Activated T-helper 1 cell treated with anti-CD3 and anti-CD28 coated beads, Interleukin-12 subunit alpha, Interleukin-12 subunit beta, Interleukin-2, Interleukin-4 antibody, amounts not matched to agents 30 ng/mL and 10 ng/mL and 1 ng/mL, durations not matched to agents 14 hours and 24 hours and 36 hours (primary cell): ENCODE measurements around the gene KRT37. TPM values are rescaled to one million over a fixed set of nuclear protein-coding genes. Genes with fewer than 3 reads are reported as not detected.
"Not testable (repeated sequence)": the region's sequence is repeated elsewhere in the genome, so short reads cannot be mapped to it uniquely, and the experiment has no call there.

ENCODE experiments used
- DNase-seq: peaks from one replicate; pipeline ENCODE4 v3.0.0; 2021; ENCODE audit warnings: low spot score
- H3K27ac Mint-ChIP-seq: one replicate; pipeline ENCODE4 v1.8.0; 2021; ENCODE audit warnings: mild to moderate bottlenecking, mixed read lengths
- H3K27me3 Mint-ChIP-seq: one replicate; pipeline ENCODE4 v1.8.0; 2022; ENCODE audit warnings: mild to moderate bottlenecking, moderate library complexity, mixed read lengths; ENCODE audit not compliant: insufficient read depth
- H3K36me3 Mint-ChIP-seq: one replicate; pipeline ENCODE4 v1.8.0; 2021; ENCODE audit warnings: low read depth, mixed read lengths
- H3K4me1 Mint-ChIP-seq: one replicate; pipeline ENCODE4 v1.8.0; 2021; ENCODE audit warnings: low read depth, mixed read lengths
- H3K4me3 Mint-ChIP-seq: one replicate; pipeline ENCODE4 v1.8.0; 2021; ENCODE audit warnings: mild to moderate bottlenecking, moderate library complexity, mixed read lengths
- H3K9me3 Mint-ChIP-seq: one replicate; pipeline ENCODE4 v1.8.0; 2021; ENCODE audit warnings: mixed read lengths
- intact Hi-C: fragments of 100-400 bp; cut with micrococcal nuclease; formaldehyde crosslinking; loops from one replicate; pipeline ENCODE4 v1.15.1; 2024
- total RNA-seq: library from RNA; stranded (reverse); gene quantifications from 2 replicates; pipeline ENCODE4 v1.2.3, GENCODE V29; 2022

The KRT37 gene
- total RNA-seq, 1 donor from 2014 or later, result not detected

DNA sequence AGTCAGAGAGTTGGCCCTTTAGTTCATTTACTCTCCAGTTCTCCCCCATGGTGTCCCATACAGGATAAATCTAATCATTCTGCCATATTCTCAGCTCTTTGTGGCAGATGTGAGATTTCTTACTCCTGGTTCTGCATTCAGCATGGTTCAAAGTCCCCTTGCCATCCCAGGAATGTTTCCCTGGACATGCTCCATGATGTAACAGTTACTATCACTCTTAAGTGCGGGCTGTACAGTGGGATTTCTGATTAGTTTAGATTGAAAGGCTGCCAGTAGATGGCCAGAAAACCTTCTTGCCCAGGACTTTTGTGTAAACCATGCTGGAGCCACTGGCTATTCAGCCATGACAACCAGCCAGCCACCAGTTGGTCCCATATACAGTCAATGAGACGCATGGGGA is 10.4 kb downstream of the KRT37 start:
- no peaks in the 10 kb centered on the region for H3K36me3 Mint-ChIP-seq
- H3K4me3 Mint-ChIP-seq, result no peak overlapping the region
- H3K27ac Mint-ChIP-seq, result no peak overlapping the region
- no peak for DNase-seq
- peaks cover 10% of the 10 kb centered on the region for H3K27me3 Mint-ChIP-seq
- peaks cover 4% of the 10 kb centered on the region for H3K4me1 Mint-ChIP-seq
- intact Hi-C loops, result no loop called here
- H3K9me3 Mint-ChIP-seq, result no peaks in the 10 kb centered on the region

- no peaks in the 10 kb centered on the region for H3K36me3 Mint-ChIP-seq
- no peak overlapping the region for H3K27ac Mint-ChIP-seq
- no peaks in the 10 kb centered on the region for H3K9me3 Mint-ChIP-seq
- H3K27me3 Mint-ChIP-seq, result peaks cover 10% of the 10 kb centered on the region
- no peak for DNase-seq
- no peak overlapping the region for H3K4me3 Mint-ChIP-seq
- H3K4me1 Mint-ChIP-seq, result peaks cover 7% of the 10 kb centered on the region
- intact Hi-C loops, result no loop called here
These were observed 10.9 kb downstream of the KRT37 start for GRCh38 chr17:41413353-41413957.

GRCh38 chr17:41411072-41411840 is 13.1 kb downstream of the KRT37 start:
- no peak overlapping the region for H3K27ac Mint-ChIP-seq
- H3K4me1 Mint-ChIP-seq, result peaks cover 7% of the 10 kb centered on the region
- no peaks in the 10 kb centered on the region for H3K36me3 Mint-ChIP-seq
- intact Hi-C loops, result no loop called here
- no peak for DNase-seq
- peaks cover 10% of the 10 kb centered on the region for H3K27me3 Mint-ChIP-seq
- no peaks in the 10 kb centered on the region for H3K9me3 Mint-ChIP-seq
- H3K4me3 Mint-ChIP-seq, result no peak overlapping the region

GRCh38 chr17:41407226-41407625 is 17.2 kb downstream of the KRT37 start:
- no peak overlapping the region for H3K4me3 Mint-ChIP-seq
- H3K27ac Mint-ChIP-seq, result no peak overlapping the region
- peaks cover 2% of the 10 kb centered on the region for H3K36me3 Mint-ChIP-seq
- peaks cover 10% of the 10 kb centered on the region for H3K27me3 Mint-ChIP-seq
- H3K9me3 Mint-ChIP-seq, result no peaks in the 10 kb centered on the region
- DNase-seq, result no peak
- intact Hi-C loops, result loop anchor here (10.0 kb wide), 1 partner anchor 258 kb away; no protein-coding TSS in a partner anchor
- H3K4me1 Mint-ChIP-seq, result peaks cover 32% of the 10 kb centered on the region

- intact Hi-C loops, result loop anchor here (10.0 kb wide), 1 partner anchor 259 kb away; no protein-coding TSS in a partner anchor
- H3K27ac Mint-ChIP-seq, result no peak overlapping the region
- H3K36me3 Mint-ChIP-seq, result peaks cover 2% of the 10 kb centered on the region
- H3K4me3 Mint-ChIP-seq, result no peak overlapping the region
- DNase-seq, result no peak
- H3K9me3 Mint-ChIP-seq, result no peaks in the 10 kb centered on the region
- peaks cover 6% of the 10 kb centered on the region for H3K27me3 Mint-ChIP-seq
- peaks cover 33% of the 10 kb centered on the region for H3K4me1 Mint-ChIP-seq
These were observed 18.2 kb downstream of the KRT37 start for GRCh38 chr17:41406205-41406604.

GRCh38 chr17:41404024-41404671 is 20.2 kb downstream of the KRT37 start:
- Mint-ChIP-seq H3K4me3 (peak overlapping the region; percentile 27), H3K9me3 (no peaks in the 10 kb centered on the region), H3K36me3 (peaks cover 2% of the 10 kb centered on the region), H3K27me3 (no peaks in the 10 kb centered on the region), H3K27ac (peak overlapping the region; percentile 77), H3K4me1 (peaks cover 31% of the 10 kb centered on the region)
- peak; percentile 3 for DNase-seq
- intact Hi-C loops, result loop anchor here (1.0 to 10.0 kb wide), 2 partner anchors 63 to 261 kb away; no protein-coding TSS in a partner anchor

- no peak for DNase-seq
- intact Hi-C loops, result loop anchor here (1.0 to 10.0 kb wide), 2 partner anchors 62 to 261 kb away; no protein-coding TSS in a partner anchor
- Mint-ChIP-seq H3K4me3 (peak overlapping the region; percentile 27), H3K4me1 (peaks cover 26% of the 10 kb centered on the region), H3K9me3 (no peaks in the 10 kb centered on the region), H3K27ac (peak overlapping the region; percentile 77), H3K27me3 (no peaks in the 10 kb centered on the region), H3K36me3 (peaks cover 2% of the 10 kb centered on the region)
These were observed 20.9 kb downstream of the KRT37 start for GRCh38 chr17:41403404-41404023.

DNA sequence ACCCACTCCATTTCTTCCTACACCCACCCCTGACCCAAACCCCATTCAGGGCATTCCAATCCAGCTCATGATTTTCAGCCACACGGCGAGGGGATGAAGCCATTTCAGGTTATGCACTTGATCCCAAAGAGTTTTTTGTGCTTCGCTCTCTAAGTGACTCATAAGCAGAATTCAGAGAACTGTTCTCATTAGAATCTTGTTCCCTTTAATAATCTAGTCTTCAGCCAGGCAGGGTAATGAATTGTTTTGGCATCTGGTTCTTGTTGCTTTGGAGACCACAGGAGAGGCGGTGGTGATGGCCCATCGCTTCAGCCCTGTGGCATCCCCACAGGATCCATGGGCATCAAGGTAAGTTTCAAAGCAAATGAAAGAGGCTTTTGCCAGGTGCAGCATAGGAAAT is 22.2 kb downstream of the KRT37 start:
- Mint-ChIP-seq H3K27ac (peak overlapping the region; percentile 59), H3K27me3 (peaks cover 5% of the 10 kb centered on the region), H3K9me3 (no peaks in the 10 kb centered on the region), H3K4me3 (no peak overlapping the region), H3K36me3 (peaks cover 2% of the 10 kb centered on the region), H3K4me1 (peaks cover 26% of the 10 kb centered on the region)
- intact Hi-C loops, result loop anchor here (10.0 kb wide), 1 partner anchor 263 kb away; no protein-coding TSS in a partner anchor
- no peak for DNase-seq

DNA sequence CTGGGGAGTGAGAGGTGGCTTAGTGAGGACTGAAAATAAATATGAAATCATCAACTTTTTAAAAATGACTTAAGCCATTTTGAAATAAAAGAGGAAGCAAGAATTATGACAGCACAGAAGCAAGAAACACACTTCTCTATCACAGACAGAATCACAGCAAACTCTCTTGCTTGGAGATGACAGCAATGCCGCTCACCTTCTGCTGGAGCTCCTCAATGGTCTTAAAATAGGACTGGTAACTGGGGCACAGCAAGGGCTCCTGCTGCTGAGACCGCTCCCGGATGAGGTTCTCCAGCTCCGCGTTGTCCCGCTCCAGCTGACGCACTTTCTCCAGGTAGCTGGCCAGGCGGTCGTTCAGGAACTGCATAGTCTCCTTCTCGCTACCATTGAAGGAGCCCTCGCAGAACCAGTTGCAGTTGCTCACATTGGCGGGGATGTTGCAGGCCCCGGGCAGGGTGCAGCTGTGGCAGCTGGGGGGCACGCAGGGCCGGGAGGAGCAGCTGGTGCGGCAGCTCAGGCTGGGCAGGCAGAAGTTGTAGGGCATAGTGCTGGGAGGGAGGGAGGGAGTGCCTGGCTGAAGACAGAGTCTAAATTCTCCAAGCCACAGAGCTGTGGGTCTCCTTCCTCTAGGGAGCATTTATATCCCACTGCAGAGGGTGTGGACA is 27.3 kb downstream of the KRT37 start, which contains the start of gene KRT31:
TSS of gene KRT31 (minus strand) at position 613 of the 665 bp plus-strand sequence. CDS start at position 544, 69 bp downstream.
- Mint-ChIP-seq H3K27ac (no peak within 1 kb of the TSS), H3K27me3 (peaks cover 13% of the 10 kb centered on the region), H3K9me3 (no peaks in the 10 kb centered on the region), H3K4me1 (peaks cover under 1% of the 10 kb centered on the region), H3K4me3 (no peak within 1 kb of the TSS), H3K36me3 (no peaks in the 10 kb centered on the region)
- DNase-seq, result no peak
- intact Hi-C loops, result no loop called here

- no peaks in the 10 kb centered on the region for H3K4me1 Mint-ChIP-seq
- no peak for DNase-seq
- no peak overlapping the region for H3K4me3 Mint-ChIP-seq
- H3K9me3 Mint-ChIP-seq, result no peaks in the 10 kb centered on the region
- intact Hi-C loops, result no loop called here
- peaks cover 13% of the 10 kb centered on the region for H3K27me3 Mint-ChIP-seq
- H3K27ac Mint-ChIP-seq, result no peak overlapping the region
- H3K36me3 Mint-ChIP-seq, result no peaks in the 10 kb centered on the region
These were observed 28.0 kb downstream of the KRT37 start for GRCh38 chr17:41396340-41396739.

DNA sequence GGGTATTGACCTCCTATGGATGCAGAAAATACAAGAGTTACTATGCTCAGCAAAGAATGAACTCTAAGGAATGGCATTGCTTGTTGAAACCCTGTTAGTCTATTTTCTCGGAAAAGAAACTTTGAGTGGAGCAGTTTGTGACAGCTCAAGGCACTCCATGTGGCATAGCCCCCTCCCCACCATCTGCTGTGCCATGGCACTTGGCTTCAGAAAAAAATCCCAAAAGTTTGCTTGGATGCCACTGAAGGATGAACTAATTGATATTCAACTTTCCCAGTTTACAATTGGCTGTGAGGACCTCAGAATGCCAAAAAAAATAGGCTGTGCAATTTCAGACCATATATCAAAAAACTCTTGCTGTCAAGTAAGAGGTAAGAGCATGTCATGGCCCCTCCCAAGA is 28.8 kb downstream of the KRT37 start:
- no peak overlapping the region for H3K4me3 Mint-ChIP-seq
- no peaks in the 10 kb centered on the region for H3K4me1 Mint-ChIP-seq
- H3K9me3 Mint-ChIP-seq, result no peaks in the 10 kb centered on the region
- H3K36me3 Mint-ChIP-seq, result no peaks in the 10 kb centered on the region
- intact Hi-C loops, result no loop called here
- peaks cover 18% of the 10 kb centered on the region for H3K27me3 Mint-ChIP-seq
- no peak for DNase-seq
- no peak overlapping the region for H3K27ac Mint-ChIP-seq

DNA sequence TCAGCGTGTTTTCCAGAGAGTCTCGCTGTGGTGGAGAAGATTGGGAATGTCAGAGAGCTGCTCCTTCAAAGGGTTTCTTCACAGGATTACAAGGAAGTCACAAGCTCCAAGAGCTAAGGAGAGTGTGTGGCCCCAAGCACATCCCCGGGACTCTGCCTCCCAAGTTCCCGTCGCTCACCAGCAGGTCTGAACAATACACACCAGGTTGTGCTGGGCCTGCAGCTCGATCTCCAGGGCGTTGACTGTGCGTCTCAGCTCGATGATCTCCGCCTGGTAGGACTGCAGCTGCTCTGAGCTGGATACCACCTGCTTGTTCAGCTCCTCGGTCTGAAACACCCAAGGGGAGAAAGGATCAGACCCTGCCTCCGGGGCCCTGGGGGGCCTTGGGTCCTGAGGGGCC is 29.3 kb downstream of the KRT37 start:
- intact Hi-C loops, H3K27ac Mint-ChIP-seq, H3K36me3 Mint-ChIP-seq, H3K4me1 Mint-ChIP-seq, H3K4me3 Mint-ChIP-seq, H3K9me3 Mint-ChIP-seq, DNase-seq: not testable (repeated sequence)
- H3K27me3 Mint-ChIP-seq, result peaks cover 18% of the 10 kb centered on the region
